IPS-18c (cell line): ENCODE measurements around the gene TRIM36.

ENCODE experiments used
- H3K4me3 ChIP-seq: 2 replicates; pipeline ENCODE4 v1.7.0; 2013; ENCODE audit warnings: low read depth, mild to moderate bottlenecking, low read length, moderate library complexity; ENCODE audit not compliant: insufficient read depth
- H3K9me3 ChIP-seq: one replicate; pipeline ENCODE4 v1.6.1; 2013; ENCODE audit warnings: mild to moderate bottlenecking, low read length, moderate library complexity; ENCODE audit not compliant: control insufficient read depth, insufficient read depth

TRIM36 gene, protein sequence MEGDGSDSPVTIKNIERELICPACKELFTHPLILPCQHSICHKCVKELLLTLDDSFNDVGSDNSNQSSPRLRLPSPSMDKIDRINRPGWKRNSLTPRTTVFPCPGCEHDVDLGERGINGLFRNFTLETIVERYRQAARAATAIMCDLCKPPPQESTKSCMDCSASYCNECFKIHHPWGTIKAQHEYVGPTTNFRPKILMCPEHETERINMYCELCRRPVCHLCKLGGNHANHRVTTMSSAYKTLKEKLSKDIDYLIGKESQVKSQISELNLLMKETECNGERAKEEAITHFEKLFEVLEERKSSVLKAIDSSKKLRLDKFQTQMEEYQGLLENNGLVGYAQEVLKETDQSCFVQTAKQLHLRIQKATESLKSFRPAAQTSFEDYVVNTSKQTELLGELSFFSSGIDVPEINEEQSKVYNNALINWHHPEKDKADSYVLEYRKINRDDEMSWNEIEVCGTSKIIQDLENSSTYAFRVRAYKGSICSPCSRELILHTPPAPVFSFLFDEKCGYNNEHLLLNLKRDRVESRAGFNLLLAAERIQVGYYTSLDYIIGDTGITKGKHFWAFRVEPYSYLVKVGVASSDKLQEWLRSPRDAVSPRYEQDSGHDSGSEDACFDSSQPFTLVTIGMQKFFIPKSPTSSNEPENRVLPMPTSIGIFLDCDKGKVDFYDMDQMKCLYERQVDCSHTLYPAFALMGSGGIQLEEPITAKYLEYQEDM

DNA sequence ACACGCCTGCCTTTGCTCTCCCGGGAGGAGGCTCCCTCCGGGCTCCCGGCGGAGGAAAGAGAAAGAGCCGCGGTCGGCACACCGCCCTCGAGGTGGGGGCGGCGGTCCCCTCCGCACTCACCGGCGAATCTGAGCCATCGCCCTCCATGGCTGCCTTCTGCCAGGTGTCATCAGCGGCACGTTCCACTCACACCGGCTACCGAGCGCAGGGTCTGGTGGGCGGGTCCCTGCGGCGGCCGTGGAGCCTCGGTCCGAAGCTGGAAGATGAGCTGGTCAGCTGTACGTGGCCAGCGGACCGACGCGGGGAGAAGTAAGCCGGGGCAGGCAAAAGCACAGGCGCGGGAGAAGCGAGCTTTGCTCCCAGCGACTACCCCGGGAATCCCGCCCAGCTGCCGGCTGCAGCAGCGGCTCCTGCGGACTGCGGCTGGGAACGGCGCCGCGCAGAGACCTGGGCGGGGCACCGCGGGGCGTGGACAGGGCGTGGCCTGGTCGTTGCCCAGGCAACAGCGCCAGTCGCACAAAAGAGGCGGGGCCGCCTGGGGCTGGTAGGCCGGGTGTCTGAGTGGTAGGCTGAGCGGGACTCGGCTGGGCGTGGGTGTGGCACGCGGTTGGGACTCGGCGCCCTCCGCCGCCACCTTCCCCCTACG, at the start of gene TRIM36:
Gene TRIM36 (minus strand): TSS at position 422 of the 647 bp plus-strand sequence. CDS start 274 bp downstream, at position 148.
- Histone ChIP-seq H3K4me3 (peak within 1 kb of the TSS; percentile 90), H3K9me3 (peaks cover 19% of the 10 kb centered on the region)

DNA sequence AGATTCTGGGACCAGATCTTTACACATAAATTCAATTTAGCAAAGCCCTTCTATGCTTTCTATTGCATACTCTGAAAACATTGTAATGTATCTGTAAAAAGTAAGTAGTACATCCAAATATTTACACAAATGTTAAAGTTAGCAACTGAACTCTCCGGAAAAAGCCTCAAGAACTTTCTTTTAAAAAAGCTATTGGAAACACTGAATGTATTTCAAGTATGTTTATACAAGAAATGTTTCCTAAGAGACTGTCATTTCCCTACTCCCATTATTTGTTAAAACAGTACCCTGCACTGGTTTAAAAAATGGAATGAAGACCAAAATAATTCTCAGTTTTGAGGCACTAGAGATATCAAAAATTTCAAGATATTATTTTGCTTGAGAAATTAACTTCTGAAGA, 44.8 kb upstream of the TRIM36 start:
- Histone ChIP-seq H3K4me3 (no peak overlapping the region), H3K9me3 (no peaks in the 10 kb centered on the region)

DNA sequence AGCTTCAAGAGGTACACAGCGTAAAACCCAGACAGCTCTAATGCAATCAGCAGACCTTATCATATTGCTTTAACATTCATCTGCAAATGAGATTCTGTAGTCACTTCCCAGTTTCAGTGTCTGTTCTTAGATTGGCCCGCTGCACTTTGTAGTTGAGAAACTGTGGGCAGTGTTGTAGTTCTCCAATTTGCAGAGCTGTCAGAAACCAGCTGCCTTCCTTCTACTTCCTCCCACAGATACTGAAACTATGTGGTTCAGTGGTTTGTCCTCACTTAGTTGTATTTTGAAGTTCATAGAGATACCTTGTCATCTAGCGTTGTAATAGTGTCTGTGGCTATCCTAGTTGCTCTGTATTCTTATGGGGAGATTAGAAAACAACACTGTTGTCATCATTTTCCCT, 39.6 kb upstream of the TRIM36 start:
- Histone ChIP-seq H3K9me3 (no peaks in the 10 kb centered on the region), H3K4me3 (no peak overlapping the region)

DNA sequence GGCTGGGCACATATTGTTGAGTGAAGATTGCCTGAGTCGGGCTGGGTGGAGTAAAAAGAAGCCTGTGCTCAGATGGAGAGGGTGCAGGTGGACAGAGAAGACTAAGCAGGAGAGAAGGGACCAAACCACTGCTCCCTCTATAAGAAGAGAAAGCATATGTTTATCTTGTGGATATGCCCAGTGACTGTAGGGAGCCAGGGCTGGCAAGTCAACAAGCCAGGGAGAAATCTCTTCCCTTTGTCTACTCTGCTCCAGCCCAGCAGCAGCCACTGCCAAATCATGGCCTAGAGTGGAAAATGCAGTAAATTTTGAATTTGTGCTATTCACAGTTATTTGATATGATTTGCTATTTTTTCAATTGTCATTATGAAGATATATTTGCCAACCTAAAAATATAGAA, 33.2 kb upstream of the TRIM36 start:
- Histone ChIP-seq H3K9me3 (no peaks in the 10 kb centered on the region), H3K4me3 (no peak overlapping the region)

DNA sequence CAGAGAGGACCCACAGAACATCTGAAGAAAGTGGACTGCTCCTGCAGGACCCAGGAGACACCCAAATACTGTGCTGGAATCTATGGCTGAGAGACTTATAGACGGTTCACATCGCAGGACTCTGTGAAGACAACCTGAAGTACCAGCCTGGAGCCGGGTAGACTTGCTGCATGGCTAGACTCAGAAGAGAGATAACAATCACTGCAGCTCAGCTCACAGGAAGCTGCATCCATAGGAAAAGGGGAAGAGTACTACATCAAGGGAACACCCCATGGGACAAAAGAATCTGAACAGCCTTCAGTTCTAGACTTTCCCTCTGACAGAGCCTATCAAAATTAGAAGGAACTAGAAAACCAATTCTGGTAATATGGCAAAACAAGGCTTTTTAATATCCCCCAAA, 26.5 kb upstream of the TRIM36 start:
- Histone ChIP-seq H3K9me3 (no peaks in the 10 kb centered on the region), H3K4me3 (no peak overlapping the region)

DNA sequence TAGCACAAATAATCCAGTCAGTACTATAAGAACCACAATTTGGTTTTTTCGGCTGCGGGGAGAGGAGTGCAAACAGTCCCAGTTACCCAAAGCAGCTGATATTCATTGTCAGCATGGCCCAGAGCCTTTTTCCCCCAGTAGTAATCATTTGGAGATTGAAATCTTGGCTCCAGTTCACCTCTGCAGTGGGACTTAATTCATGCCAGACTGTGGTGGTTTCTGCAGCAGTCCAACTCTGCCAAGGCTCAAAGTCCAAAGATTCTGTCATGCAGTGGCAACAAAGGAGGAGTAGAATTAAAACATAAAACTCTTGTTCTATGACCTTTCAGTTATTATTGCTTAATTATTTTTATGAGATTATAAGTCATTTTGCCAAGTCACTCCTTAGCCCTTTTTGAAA, 25.0 kb upstream of the TRIM36 start:
- Histone ChIP-seq H3K4me3 (no peak overlapping the region), H3K9me3 (no peaks in the 10 kb centered on the region)

DNA sequence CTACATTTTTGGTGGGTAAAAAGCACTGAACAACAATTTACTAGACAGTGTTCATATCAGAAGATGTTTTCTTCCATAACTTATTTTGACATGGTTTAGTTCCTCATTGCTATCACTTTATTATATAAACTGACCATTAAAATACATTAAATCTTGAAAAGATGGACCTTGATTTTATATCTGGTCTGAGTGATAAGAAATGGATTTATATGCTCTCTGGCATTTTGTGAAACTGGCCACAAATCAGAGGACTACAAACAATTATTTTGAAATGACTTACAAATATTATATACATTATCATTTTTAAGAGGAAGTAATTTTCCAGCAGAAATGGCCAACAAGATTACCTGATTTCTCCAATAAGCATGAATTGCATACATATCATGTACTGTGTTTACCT, 23.6 kb upstream of the TRIM36 start:
- H3K4me3 ChIP-seq: no peak overlapping the region
- H3K9me3 ChIP-seq: no peaks in the 10 kb centered on the region

DNA sequence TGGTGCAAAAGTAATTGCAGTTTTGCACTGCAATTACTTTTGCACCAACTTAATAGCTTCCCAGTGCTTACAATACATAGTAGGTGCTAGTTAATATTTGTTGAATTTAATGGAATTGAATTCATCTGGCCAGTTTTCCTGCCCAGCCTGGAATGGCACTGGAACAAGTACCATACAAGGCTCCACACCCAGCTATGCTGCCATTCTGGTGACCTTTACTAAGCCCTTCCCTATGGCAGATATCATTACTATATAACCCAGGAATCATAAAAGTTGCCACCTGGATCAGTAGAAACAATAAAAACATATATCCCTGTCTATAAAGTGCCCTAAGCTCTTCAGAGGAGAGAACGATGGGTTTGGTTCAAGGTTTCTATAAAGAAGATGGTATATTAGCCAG, 22.4 kb upstream of the TRIM36 start:
- H3K9me3 ChIP-seq: no peaks in the 10 kb centered on the region
- H3K4me3 ChIP-seq: no peak overlapping the region

DNA sequence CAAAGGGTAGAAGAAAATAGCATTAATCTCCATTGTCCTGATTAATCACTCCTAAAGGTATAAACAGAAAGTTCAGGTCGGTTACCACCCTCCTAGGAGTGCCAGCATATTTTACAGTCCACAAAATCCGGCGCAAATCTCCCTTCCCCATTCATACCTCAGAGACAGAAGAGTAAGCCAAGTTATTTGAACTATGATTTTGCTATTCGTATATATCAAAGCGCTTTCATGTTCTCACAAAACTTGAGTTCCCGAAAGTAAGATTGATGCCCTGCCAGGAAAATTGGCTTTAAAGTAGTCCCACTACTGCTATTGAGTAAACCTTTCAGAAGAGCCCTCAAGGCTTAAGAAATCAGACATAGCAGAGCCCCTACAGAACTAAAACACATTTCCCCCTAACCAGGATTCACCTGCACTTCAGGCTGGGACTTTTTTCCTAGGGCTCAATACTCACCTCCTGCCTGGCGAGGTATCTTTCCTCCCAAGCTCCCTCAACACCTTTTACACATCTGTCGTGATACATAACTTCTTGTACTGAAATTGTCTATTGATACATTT, 21.8 kb upstream of the TRIM36 start:
- Histone ChIP-seq H3K4me3 (no peak overlapping the region), H3K9me3 (no peaks in the 10 kb centered on the region)

DNA sequence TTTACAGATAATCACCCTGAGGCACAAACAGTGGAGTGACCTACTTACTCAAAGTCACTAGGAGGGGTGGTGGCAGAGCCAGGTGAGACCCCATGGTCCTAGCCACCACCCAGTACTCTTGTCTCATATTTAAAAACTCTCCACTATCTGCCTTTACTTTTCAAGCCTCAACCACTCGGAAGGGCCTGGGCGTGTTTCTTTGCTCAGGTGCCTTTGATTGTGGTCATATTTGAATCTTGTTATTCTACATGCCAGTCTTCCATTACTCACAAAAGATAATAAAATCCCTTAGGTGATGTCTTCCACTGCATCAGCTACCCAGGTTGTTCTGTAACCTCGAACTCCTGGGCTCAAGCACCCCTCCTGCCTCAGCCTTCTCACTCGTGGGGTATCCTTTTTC, 20.7 kb upstream of the TRIM36 start:
- Histone ChIP-seq H3K9me3 (no peaks in the 10 kb centered on the region), H3K4me3 (no peak overlapping the region)

DNA sequence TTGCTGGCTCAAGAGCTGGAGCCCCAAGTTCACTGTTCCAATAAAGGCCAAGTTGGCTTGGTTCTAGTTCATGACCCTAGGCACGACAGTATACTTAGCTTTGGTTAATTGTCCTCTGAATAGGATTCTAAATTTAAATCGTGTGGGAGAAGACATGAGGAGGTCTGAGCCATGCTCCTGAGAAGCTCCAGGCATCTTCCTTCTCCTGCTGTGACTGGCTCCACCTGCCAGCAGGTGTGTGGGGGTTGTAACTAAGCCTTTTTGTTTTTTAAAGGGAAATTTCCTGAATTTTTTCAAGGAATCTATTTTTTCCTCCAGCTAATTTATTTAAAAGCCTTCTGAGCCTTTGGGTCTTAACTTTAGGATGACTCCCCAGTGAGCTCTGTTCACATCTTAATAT, 20.2 kb upstream of the TRIM36 start:
- Histone ChIP-seq H3K4me3 (no peak overlapping the region), H3K9me3 (no peaks in the 10 kb centered on the region)

DNA sequence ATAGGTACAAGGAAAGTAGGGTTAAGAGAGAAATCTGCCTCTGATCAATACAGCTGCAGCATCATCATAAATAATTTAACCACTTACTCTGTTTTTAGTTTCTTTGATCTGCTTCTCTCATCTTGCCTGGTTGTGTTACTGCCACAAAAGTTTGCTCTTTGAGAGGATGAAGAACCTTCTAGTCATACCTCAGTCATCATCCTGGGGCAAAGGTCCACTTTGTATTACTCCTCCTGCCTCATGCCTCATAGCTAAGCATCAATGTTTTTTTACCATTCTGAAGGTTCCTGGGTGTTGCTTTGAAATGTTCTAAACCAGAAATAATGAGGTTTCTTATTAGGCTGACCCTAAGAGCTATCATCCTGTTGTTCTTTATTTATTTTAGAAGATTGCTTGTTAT, 17.1 kb upstream of the TRIM36 start:
- no peak overlapping the region for H3K4me3 ChIP-seq
- no peaks in the 10 kb centered on the region for H3K9me3 ChIP-seq

DNA sequence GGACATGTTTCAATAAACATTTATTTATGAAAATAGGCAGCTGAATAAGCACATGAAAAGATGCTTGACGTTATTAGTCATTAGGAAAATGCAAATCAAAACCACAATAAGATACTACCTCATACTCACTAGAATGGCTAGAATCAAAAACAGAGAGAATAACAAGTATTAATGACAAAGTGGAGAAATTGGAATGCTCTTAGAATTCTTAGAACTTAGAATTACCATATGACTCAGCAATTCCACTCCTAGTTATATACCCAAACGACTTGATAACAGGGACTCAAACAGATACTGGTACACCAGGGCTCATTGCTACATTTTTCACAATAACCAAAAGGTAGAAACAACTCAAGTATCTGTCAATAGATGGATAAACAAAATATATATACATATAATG, 15.1 kb upstream of the TRIM36 start:
- Histone ChIP-seq H3K9me3 (peaks cover 2% of the 10 kb centered on the region), H3K4me3 (no peak overlapping the region)

DNA sequence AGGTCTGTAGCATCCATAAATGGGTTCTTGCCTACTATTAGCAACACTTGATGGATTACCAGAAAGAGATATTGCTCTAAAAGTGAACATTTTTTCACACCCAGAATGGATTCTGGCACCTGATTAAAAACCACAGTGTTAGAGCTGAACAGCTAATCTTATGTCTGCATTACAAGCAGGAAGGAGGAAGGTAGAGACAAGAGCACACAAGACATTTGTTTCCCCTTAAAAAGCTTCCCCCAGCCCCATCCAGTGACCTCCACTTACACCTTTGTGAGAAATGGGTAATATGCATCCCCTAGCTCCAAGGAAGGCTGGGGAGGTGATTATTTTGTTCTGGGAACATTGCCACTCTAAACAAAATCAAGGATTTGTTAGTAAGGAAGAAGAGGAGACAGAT, 12.0 kb upstream of the TRIM36 start:
- H3K4me3 ChIP-seq: no peak overlapping the region
- H3K9me3 ChIP-seq: peaks cover 3% of the 10 kb centered on the region

DNA sequence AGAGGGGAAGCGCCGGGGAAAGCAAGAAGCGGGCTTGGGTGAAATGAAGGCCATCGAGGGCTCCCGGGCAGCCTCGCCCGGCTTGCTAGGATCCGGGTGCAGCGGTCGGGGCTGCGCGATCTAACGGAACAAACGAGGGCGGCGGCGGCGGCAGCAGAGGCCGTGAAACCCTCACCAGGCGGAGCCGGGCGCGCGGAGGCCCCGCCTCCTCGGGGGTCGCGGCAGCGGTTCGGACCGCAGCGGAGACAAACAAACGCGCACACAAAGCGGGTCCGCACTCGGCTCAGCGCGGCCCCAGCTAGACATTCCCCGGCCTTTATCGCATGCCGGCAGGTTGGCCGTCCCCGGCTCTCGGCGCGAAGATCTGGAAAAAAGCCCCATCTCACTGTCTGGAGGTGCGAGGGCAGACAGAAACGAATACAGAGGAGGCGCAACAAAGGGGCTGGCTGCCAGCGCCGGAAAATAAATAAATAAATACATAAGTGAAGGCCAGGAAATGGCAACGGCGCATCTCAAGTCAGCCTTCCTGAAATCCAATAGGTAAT, 10.5 kb upstream of the TRIM36 start:
- Histone ChIP-seq H3K9me3 (peaks cover 3% of the 10 kb centered on the region), H3K4me3 (peak overlapping the region; percentile 59)

DNA sequence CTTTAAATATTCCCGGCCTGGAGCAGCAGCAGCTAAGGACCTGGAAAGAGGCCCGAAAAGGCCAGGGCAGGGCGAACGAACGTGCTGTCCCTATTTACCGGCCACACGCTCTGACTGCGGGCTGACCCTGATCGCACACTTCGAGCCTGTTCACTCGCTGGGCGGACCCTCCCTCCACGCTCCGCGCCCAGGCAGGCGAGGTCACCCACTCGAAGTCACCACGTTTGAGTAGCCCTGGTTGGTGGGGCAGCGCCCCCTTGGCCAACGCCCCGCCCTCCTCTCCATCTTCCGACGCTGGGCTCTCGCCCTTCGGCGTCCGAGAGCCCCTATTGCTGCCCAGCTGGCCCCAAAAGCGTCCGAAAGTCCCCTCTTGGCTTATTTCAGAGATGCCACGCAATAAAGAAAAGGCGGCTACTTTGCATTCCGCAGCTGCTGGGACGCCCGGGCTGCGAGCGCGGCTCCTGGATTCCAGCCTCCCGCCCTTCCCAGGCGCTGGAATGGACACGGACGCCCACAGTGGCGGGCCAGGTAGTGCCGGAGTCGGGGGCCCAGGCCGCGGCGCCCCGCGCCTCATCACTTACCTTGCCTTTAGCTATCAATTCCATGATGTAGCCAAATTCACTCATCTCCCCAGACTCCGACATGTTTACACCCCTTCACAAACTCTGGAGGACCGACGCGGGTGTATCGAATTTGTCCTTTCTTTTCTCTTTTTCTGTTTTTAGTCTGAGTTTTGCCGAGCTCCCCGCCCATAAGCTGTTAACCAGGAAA, 9.9 kb upstream of the TRIM36 start:
- Histone ChIP-seq H3K9me3 (peaks cover 3% of the 10 kb centered on the region), H3K4me3 (peak overlapping the region; percentile 59)

DNA sequence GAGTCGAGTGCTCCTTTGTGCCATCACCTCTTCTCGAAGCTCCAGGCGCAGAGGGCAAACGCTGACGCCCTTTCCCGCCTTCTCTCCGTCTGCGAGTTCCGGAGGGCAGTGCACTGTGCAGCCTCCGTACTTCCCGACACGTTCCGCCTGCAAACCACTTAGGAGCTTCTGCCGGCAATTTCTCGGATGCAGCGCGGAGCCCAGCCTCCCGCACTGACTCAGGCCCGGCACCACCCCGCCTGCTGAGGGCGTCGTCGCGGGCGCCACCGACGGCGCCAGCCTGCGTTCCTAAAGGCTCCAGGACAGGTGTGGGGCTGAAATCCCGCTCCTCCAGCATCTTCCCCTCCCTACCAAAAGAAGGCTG, 9.3 kb upstream of the TRIM36 start:
- Histone ChIP-seq H3K9me3 (peaks cover 3% of the 10 kb centered on the region), H3K4me3 (peak overlapping the region; percentile 59)
